Measurements from ENCODE around the gene ZNRF1. TPM values are rescaled to one million over a fixed set of nuclear protein-coding genes. Genes with fewer than 3 reads are reported as not detected.

The ZNRF1 gene
- total RNA-seq, 1 donor = 2.9 TPM

DNA sequence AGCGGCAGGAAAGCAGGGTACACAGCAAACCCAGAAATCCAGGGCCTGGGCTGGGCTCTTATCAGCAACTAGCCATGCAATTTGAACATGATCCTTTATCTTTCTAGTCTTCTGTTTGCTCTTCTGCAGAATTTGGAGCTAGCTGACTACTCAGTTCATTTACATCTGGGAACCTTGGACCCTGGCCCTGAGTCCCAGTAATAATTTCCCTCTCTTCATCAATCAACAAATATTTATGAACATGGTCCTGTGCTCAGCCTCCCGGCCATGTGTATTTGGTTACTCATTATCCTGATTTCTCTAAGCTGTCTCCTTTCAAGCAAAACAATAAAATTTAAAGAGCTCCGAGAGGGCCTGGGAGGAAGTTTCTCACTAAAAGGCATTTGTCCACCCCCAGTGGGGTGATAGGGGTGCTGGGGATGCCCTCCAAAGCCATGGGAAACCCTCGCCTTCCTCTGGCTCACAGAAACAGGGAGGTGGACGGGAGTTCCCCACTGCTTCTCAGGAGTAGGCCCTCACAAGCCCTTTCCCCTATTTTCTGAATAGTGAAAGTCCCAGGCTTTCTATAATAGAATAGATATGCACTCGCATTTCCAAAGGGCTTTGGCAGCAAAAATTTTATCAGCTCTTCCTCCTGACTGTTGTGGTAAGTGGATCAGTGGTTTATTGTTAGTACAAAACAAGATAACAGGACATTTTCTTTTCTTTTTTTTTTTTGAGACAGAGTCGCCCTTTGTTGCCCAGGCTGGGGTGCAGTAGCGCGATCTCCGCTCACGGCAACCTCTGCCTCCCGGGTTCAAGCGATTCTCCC is 7.0 kb upstream of the ZNRF1 start:
- Histone ChIP-seq H3K27me3 (ENCODE audit: insufficient read depth, low read length) (no peaks in the 10 kb centered on the region), H3K9me3 (ENCODE audit: low read depth, low read length) (no peaks in the 10 kb centered on the region), H3K4me1 (ENCODE audit: insufficient read depth, low read length) (no peaks in the 10 kb centered on the region), H3K4me3 (ENCODE audit: low read length) (no peak overlapping the region)

DNA sequence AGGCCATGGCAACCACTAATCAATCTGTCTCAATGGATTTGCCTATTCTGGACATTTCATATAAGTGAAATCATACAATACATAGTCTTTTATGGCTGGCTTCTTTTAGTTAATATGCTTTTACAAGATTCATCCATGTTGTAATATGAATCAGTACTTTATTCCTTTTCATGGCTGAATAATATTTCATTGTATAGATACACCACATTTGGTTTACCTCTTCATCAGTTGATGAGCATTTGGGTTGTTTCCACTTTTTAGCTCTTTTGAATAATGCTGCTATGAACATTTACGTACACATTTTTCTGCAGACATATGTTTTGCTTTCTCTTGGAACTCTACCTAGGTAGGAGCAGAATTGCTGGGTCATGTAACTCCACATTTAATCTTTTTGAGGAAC is 2.8 kb upstream of the ZNRF1 start:
- Histone ChIP-seq H3K9me3 (ENCODE audit: low read depth, low read length) (no peaks in the 10 kb centered on the region), H3K4me3 (ENCODE audit: low read length) (no peak overlapping the region), H3K27me3 (ENCODE audit: insufficient read depth, low read length) (peaks cover 10% of the 10 kb centered on the region), H3K4me1 (ENCODE audit: insufficient read depth, low read length) (peaks cover 23% of the 10 kb centered on the region)

DNA sequence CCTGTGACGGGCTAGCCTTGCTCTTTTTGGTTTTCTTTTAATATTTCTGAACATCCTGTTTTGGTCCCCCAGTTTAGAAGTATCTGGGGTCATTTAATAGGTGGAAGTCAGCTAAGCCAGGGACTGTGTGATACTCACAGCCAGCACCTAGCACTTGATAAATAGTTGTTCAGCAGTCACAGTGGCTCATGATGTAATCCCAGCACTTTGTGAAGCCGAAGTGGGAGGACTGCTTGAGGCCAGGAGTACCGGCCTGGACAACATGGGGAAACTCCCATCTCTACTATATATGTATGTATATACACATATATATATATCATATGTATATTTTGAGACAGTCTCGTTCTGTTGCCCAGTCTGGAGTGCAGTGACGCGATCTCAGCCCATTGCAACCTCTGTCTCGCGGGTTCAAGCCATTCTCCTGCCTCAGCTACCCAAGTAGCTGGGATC is 1.8 kb upstream of the ZNRF1 start:
- Histone ChIP-seq H3K4me1 (ENCODE audit: insufficient read depth, low read length) (peaks cover 31% of the 10 kb centered on the region), H3K9me3 (ENCODE audit: low read depth, low read length) (no peaks in the 10 kb centered on the region), H3K4me3 (ENCODE audit: low read length) (no peak overlapping the region), H3K27me3 (ENCODE audit: insufficient read depth, low read length) (peaks cover 10% of the 10 kb centered on the region)

DNA sequence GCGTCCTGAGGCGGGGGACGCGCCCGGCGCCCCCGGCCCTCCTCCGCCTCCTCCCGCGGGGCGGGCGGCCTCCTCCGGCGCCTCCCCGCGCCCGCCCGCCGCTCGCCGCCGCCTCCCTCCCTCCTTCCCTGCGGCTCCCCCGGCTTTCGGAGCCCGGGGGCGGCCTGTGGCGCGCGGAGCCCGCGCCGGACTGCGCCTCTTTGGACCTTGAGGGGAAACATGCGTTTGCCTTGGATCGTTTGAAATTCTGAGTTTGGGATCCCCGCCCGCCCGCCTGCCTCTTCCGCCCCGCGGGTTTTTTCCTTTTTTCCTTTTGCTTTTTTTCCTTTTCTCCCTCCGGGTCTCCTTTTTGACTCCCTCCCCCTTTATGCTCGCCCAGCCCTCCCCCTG is 390 bp downstream of the ZNRF1 start:
- peak overlapping the region; percentile 46 for H3K4me3 ChIP-seq (ENCODE audit: low read length)
- peaks cover 10% of the 10 kb centered on the region for H3K27me3 ChIP-seq (ENCODE audit: insufficient read depth, low read length)
- H3K4me1 ChIP-seq (ENCODE audit: insufficient read depth, low read length) = peaks cover 41% of the 10 kb centered on the region
- H3K9me3 ChIP-seq (ENCODE audit: low read depth, low read length) = no peaks in the 10 kb centered on the region

DNA sequence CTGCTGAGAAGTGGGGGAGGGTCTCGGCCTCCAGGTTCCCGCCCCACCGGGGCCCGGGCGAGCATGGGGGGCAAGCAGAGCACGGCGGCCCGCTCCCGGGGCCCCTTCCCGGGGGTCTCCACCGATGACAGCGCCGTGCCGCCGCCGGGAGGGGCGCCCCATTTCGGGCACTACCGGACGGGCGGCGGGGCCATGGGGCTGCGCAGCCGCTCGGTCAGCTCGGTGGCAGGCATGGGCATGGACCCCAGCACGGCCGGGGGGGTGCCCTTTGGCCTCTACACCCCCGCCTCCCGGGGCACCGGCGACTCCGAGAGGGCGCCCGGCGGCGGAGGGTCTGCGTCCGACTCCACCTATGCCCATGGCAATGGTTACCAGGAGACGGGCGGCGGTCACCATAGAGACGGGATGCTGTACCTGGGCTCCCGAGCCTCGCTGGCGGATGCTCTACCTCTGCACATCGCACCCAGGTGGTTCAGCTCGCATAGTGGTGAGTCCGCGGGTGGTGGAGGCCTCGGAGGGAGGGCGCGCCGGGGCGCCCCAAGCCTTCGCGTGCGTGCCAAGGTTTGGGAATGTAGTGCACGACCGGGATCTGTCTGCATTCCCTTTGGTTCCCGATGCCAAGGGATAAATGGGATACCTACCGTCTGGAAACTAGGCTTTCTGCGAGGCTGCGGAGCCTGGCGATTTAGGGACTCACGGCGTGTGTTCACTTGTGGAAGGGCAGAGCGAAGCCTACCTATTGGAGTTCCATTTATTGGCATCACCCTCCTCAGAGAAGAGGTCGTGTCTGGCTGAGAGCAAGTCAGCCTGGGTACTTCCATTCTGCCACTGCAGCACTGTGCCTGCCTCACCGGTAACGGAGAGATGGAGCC is 1.0 kb downstream of the ZNRF1 start:
- peak overlapping the region; percentile 46 for H3K4me3 ChIP-seq (ENCODE audit: low read length)
- H3K27me3 ChIP-seq (ENCODE audit: insufficient read depth, low read length) = peaks cover 10% of the 10 kb centered on the region
- H3K9me3 ChIP-seq (ENCODE audit: low read depth, low read length) = no peaks in the 10 kb centered on the region

DNA sequence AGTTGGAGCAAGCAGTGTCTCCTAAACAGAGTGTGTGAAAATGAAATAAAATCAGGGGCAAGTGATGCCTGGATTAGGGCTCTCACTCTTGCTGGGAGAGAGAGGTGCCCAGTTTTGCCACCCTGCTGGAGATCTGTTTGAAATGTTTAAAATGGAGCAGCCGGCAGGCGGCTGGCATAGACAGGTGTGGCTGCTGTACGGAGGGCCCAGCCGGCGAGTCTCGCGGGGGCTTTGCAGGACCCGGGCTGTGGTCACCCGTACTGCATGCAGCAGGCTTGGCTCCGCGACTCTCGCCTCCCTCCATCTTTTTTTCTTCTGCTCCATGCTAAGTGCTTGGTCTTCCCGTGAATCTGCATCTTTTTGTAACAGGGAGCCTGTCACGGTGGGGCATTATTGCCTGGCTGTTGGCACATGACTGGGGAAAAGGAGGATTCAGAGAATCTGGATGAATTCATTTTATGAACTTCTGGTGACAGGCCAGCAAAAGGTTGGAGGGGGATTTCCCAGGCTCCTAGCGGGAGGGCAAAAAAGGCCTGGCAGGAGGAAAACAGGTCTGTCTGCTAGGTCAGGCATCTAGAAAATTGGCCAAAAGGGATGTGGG is 1.8 kb downstream of the ZNRF1 start:
- peaks cover 41% of the 10 kb centered on the region for H3K4me1 ChIP-seq (ENCODE audit: insufficient read depth, low read length)
- peaks cover 10% of the 10 kb centered on the region for H3K27me3 ChIP-seq (ENCODE audit: insufficient read depth, low read length)
- H3K4me3 ChIP-seq (ENCODE audit: low read length) = peak overlapping the region; percentile 46
- no peaks in the 10 kb centered on the region for H3K9me3 ChIP-seq (ENCODE audit: low read depth, low read length)

More for the DNA sequence above, 1.0 kb downstream of the ZNRF1 start:
- peaks cover 41% of the 10 kb centered on the region for H3K4me1 ChIP-seq (ENCODE audit: insufficient read depth, low read length)

DNA sequence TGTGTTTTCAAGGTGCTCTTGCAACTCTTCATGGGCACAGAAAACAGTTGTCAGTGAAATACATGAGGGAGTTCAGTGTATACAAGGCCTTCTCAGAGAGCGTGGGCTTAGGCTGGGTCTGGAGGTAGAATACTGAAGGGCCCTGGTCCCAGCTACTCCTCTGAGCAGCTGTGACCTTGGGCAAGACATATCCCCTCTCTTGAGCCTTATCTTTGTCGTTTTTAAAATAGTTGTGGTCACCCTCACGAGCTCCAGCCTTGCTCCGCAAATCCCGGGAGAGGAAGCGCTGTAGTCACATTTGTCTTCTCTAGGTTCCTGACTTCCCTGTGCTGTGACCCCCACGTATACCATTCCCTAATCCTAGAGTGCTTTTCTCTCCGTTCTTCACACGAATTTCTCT is 3.6 kb downstream of the ZNRF1 start:
- Histone ChIP-seq H3K27me3 (ENCODE audit: insufficient read depth, low read length) (peaks cover 10% of the 10 kb centered on the region), H3K4me3 (ENCODE audit: low read length) (no peak overlapping the region), H3K4me1 (ENCODE audit: insufficient read depth, low read length) (peaks cover 41% of the 10 kb centered on the region), H3K9me3 (ENCODE audit: low read depth, low read length) (no peaks in the 10 kb centered on the region)

DNA sequence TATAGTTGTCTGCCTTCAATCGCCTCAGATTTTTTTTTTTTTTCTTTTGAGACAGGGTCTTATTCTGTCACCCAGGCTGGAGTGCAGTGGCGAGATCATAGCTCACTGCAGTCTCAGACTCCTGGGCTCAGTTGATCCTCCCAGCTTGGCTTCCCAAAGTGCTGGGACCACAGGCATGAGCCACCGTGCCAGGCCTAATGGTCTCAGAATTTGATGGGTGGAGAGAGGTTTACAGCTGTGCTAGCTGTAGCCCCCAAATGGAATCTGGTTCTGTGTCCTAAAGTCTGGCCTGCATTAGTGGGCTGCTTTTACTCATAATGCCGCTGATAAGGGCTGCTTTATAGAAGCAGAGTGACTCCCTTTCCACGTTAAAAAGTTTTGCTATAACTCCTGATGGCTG is 5.1 kb downstream of the ZNRF1 start:
- Histone ChIP-seq H3K4me3 (ENCODE audit: low read length) (no peak overlapping the region), H3K4me1 (ENCODE audit: insufficient read depth, low read length) (peaks cover 34% of the 10 kb centered on the region), H3K9me3 (ENCODE audit: low read depth, low read length) (no peaks in the 10 kb centered on the region), H3K27me3 (ENCODE audit: insufficient read depth, low read length) (peaks cover 10% of the 10 kb centered on the region)

DNA sequence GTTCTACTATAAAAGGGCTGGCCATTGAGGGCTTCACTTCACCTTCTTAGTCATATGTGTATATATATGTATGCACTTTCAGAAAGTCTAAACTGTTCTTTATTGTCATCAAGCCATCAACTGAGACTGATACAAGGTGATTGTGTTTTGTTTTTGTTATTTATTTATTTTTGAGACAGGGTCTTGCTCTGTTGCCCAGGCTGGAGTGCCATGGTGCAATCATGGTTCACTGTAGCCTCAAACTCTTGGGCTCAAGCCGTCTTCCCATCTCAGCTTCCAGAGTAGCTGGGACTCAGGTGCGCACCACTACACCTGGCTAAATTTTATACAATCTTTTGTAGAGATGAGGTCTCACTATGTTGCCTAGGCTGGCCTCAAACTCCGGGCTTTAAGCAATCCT is 5.6 kb downstream of the ZNRF1 start:
- Histone ChIP-seq H3K4me3 (ENCODE audit: low read length) (no peak overlapping the region), H3K9me3 (ENCODE audit: low read depth, low read length) (no peaks in the 10 kb centered on the region), H3K4me1 (ENCODE audit: insufficient read depth, low read length) (peaks cover 33% of the 10 kb centered on the region), H3K27me3 (ENCODE audit: insufficient read depth, low read length) (peaks cover 10% of the 10 kb centered on the region)

DNA sequence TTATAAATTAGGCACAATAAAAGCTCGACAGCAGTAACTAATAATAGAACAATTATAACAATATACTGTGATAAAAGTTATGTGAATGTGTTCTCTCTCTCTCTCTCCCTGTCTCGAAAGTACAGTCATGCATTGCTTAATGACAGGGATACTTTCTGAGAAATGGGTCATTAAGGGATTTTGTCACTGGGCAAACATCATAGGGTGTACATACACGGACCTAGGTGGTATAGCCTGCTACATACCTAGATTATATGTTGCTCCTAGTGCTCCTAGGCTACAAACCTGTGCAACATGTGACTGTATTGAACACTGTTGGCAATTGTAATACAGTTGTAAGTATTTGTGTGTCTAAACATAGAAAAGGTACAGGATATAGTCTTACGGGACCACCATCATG is 6.9 kb downstream of the ZNRF1 start:
- peaks cover 2% of the 10 kb centered on the region for H3K27me3 ChIP-seq (ENCODE audit: insufficient read depth, low read length)
- peaks cover 21% of the 10 kb centered on the region for H3K4me1 ChIP-seq (ENCODE audit: insufficient read depth, low read length)
- no peaks in the 10 kb centered on the region for H3K9me3 ChIP-seq (ENCODE audit: low read depth, low read length)
- no peak overlapping the region for H3K4me3 ChIP-seq (ENCODE audit: low read length)

DNA sequence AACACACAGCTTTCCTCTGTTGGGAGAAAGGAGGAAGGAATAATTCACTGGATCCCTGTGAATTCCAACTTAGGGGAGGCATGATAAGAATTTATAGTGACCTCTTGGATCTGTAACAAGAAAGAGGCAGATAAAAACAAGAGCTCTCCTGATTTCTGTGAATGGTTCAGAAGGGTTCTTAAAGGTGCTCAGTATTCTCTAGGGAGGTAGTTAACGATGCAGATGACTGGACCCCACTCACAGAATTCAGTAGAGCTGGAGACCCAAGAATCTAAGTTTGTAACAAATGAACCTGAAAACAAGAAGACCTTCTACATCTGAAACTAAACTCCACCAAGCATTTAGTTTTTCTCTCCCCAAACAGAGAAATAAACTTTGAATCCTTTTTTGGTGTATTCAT is 8.6 kb downstream of the ZNRF1 start:
- H3K27me3 ChIP-seq (ENCODE audit: insufficient read depth, low read length) = no peaks in the 10 kb centered on the region
- no peak overlapping the region for H3K4me3 ChIP-seq (ENCODE audit: low read length)
- H3K9me3 ChIP-seq (ENCODE audit: low read depth, low read length) = no peaks in the 10 kb centered on the region
- peaks cover 18% of the 10 kb centered on the region for H3K4me1 ChIP-seq (ENCODE audit: insufficient read depth, low read length)

DNA sequence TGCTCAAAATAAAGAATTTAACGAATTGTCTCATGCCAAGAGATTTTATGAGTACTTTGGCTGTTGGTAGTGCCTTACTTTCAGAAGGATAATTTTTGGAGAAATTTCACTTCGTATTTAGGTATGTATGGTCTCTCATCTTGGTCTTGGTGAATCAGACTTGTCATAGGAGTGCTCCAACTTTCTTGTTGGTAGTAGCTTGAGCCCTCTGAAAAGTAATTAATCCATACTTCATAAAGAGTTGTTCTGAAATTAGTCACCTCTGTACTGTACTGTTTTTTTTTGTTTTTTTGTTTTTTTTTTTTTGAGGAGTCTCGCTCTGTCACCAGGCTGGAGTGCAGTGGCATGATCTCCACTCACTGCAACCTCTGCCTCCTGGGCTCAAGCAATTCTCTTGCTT is 11.6 kb downstream of the ZNRF1 start:
- Histone ChIP-seq H3K27me3 (ENCODE audit: insufficient read depth, low read length) (no peaks in the 10 kb centered on the region), H3K4me3 (ENCODE audit: low read length) (no peak overlapping the region), H3K9me3 (ENCODE audit: low read depth, low read length) (no peaks in the 10 kb centered on the region), H3K4me1 (ENCODE audit: insufficient read depth, low read length) (peaks cover 17% of the 10 kb centered on the region)

DNA sequence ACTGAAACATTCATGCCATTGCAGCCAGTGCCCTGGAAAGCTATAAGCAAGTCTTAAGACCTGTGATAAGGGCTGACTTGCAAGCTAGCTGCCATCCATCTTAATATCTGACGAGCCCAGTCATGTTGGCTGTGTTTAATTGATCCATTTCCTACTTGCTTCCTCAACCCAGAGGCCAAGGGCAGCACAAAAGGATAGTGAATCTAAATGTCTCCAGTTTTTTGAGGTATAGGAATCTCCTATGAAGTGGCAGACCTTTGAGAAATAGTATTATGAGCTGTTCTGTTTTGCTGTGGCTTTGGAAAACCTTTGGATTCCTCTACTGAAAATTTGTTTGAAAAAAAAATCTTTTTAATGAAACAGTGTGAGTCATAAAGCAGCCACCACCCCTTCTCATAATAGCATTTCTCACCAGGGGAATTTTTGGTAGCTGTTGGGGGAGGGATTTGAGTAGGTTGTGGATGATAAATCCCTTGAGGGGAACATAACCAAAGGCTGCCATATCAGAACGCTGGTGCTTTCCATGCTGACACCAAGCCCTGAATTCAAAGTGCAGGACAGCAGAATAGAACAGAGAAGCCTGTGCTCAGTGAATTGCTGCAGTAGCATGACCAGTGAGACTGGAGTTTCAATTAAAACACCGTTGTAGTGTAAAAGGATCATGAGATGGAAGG is 12.9 kb downstream of the ZNRF1 start:
- no peaks in the 10 kb centered on the region for H3K27me3 ChIP-seq (ENCODE audit: insufficient read depth, low read length)
- H3K4me1 ChIP-seq (ENCODE audit: insufficient read depth, low read length) = peaks cover 17% of the 10 kb centered on the region
- H3K4me3 ChIP-seq (ENCODE audit: low read length) = no peak overlapping the region

DNA sequence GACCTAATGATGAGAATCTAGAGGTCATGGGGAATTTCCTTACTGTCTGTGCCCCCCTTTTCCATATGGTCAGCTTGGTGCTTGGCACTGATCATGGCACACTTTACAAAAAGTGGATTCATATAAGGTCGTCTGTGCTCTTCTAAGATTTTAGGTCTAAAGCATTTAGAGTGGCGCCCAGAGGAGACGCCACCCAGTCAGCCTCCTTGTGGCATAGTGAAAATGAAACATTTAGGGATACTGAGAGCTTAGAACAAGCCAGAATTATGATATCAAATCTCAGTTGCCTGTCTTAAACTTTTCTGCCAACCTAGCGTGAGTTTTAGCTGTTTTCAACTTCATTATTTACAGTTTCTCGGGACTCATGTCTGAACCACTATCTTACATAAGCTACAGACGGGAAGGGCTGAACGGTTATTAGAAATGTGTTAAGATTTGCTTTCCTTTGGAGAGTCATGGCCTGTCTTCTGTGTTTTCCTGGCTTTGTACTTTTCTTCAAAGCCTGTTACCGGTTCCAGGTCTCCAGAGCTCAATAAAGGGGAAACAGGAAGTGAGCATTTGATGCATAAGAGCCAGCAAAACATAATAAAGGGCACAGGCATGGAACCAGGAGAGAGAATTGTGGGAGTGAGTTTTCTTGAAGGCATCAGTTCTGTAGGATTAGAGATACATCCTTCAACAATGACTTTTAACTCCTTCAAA is 13.7 kb downstream of the ZNRF1 start:
- no peaks in the 10 kb centered on the region for H3K27me3 ChIP-seq (ENCODE audit: insufficient read depth, low read length)
- H3K9me3 ChIP-seq (ENCODE audit: low read depth, low read length) = no peaks in the 10 kb centered on the region
- peaks cover 17% of the 10 kb centered on the region for H3K4me1 ChIP-seq (ENCODE audit: insufficient read depth, low read length)
- no peak overlapping the region for H3K4me3 ChIP-seq (ENCODE audit: low read length)

More for the DNA sequence above, 12.9 kb downstream of the ZNRF1 start:
- no peaks in the 10 kb centered on the region for H3K9me3 ChIP-seq (ENCODE audit: low read depth, low read length)

Data from mononuclear cell (primary cell).